ENCODE data around the gene ZC3H10.
A peak's percentile ranks its signal among the peaks of the same experiment; 100 is the strongest.

ZC3H10 gene

GRCh38 chr12:56158029-56158925 lies 40.2 kb downstream of the ZC3H10 start, which contains the start of gene MYL6:
TSS of gene MYL6 (plus strand) at chr12:56158359. CDS start at chr12:56158402, 43 bp downstream.
- peak; percentile 48; the same call in 1 of the 2 replicates for TF ChIP-seq MYC (IDR thresholded peaks at IDR 0.05; ENCODE audit: low read depth, low read length)
- TF ChIP-seq MAX (IDR thresholded peaks at IDR 0.05; ENCODE audit: low read depth, low read length), result no peak; the same call in 1 of the 2 replicates
- peak; percentile 94 for TF ChIP-seq POLR2A (IDR thresholded peaks at IDR 0.05; ENCODE audit: extremely low read depth, insufficient read length)
- peak within 1 kb of the TSS; percentile 93 for H3K4me3 ChIP-seq (ENCODE audit: low read depth, low read length)

GRCh38 chr12:56158926-56159461 lies 40.9 kb downstream of the ZC3H10 start:
- peak overlapping the region; percentile 93 for H3K4me3 ChIP-seq (ENCODE audit: low read depth, low read length)
- peak; percentile 77 for DNase-seq (ENCODE audit: low read depth)
- no peak for TF ChIP-seq CTCF (IDR thresholded peaks at IDR 0.05; ENCODE audit: low read depth, low read length)
- TF ChIP-seq MYC (IDR thresholded peaks at IDR 0.05; ENCODE audit: low read depth, low read length), result no peak
- no peak for TF ChIP-seq POLR2A (IDR thresholded peaks at IDR 0.05; ENCODE audit: extremely low read depth, insufficient read length)

More at GRCh38 chr12:56158029-56158925, 40.2 kb downstream of the ZC3H10 start, which contains the start of gene MYL6:
- peak; percentile 99 for DNase-seq (ENCODE audit: low read depth)

GRCh38 chr12:56159482-56160192 lies 41.6 kb downstream of the ZC3H10 start:
- peak overlapping the region; percentile 93 for H3K4me3 ChIP-seq (ENCODE audit: low read depth, low read length)
- TF ChIP-seq CTCF (IDR thresholded peaks at IDR 0.05; ENCODE audit: low read depth, low read length) (no peak), MYC (IDR thresholded peaks at IDR 0.05; ENCODE audit: low read depth, low read length) (no peak)

GRCh38 chr12:56160193-56160763 lies 42.2 kb downstream of the ZC3H10 start:
- TF ChIP-seq POLR2A (IDR thresholded peaks at IDR 0.05; ENCODE audit: extremely low read depth, insufficient read length) (no peak), MYC (IDR thresholded peaks at IDR 0.05; ENCODE audit: low read depth, low read length) (no peak), CTCF (IDR thresholded peaks at IDR 0.05; ENCODE audit: low read depth, low read length) (no peak), MAX (IDR thresholded peaks at IDR 0.05; ENCODE audit: low read depth, low read length) (no peak)
- peak; percentile 29 for DNase-seq (ENCODE audit: low read depth)
- peak overlapping the region; percentile 93 for H3K4me3 ChIP-seq (ENCODE audit: low read depth, low read length)

More at GRCh38 chr12:56159482-56160192, 41.6 kb downstream of the ZC3H10 start:
- DNase-seq (ENCODE audit: low read depth), result no peak

GRCh38 chr12:56160894-56161689 lies 43.0 kb downstream of the ZC3H10 start:
- DNase-seq (ENCODE audit: low read depth), result no peak
- TF ChIP-seq CTCF (IDR thresholded peaks at IDR 0.05; ENCODE audit: low read depth, low read length) (no peak), MYC (IDR thresholded peaks at IDR 0.05; ENCODE audit: low read depth, low read length) (no peak), POLR2A (IDR thresholded peaks at IDR 0.05; ENCODE audit: extremely low read depth, insufficient read length) (no peak), MAX (IDR thresholded peaks at IDR 0.05; ENCODE audit: low read depth, low read length) (no peak)
- peak overlapping the region; percentile 93 for H3K4me3 ChIP-seq (ENCODE audit: low read depth, low read length)

All from NB4 (cell line).